Uterus (tissue), 4 donors: ENCODE data around the gene ATP9B. TPM values are rescaled to one million over a fixed set of nuclear protein-coding genes. Genes with fewer than 3 reads are reported as not detected.

Experiments used
- DNase-seq, 2 donors: peaks; one replicate each; pipeline ENCODE4 v3.0.0-alpha.2; 2019 to 2020
- H3K27ac ChIP-seq, 2 donors: fragments of 200-600 bp; sonication (generic); 1 replicate in 1 of 2; 2 replicates in 1 of 2; pipeline ENCODE4 v1.5.1; 2016 to 2018
- H3K27me3 ChIP-seq, 2 donors: fragments of 200-600 bp; sonication (generic); one replicate each; pipeline ENCODE4 v1.5.1; 2018 to 2019; ENCODE audit warnings: control low read depth in 1 of 2
- H3K36me3 ChIP-seq, 2 donors: fragments of 200-600 bp; sonication (generic); one replicate each; pipeline ENCODE4 v1.5.1; 2019; ENCODE audit warnings: control low read depth in 1 of 2
- H3K4me1 ChIP-seq, 2 donors: fragments of 200-600 bp; sonication (generic); one replicate each; pipeline ENCODE4 v1.5.1; 2018 to 2019; ENCODE audit warnings: control low read depth in 1 of 2
- H3K4me3 ChIP-seq, 2 donors: fragments of 200-600 bp; sonication (generic); 1 replicate in 1 of 2; 2 replicates in 1 of 2; pipeline ENCODE4 v1.5.1; 2018 to 2019; ENCODE audit warnings: mild to moderate bottlenecking in 1 of 2
- H3K9me3 ChIP-seq, 2 donors: fragments of 200-600 bp; sonication (generic); one replicate each; pipeline ENCODE4 v1.5.1; 2019; ENCODE audit warnings: control low read depth in 1 of 2
- CTCF ChIP-seq, 4 experiments: fragments of 200-600 bp in 2 of 4; fragments of 450-650 bp in 2 of 4; sonication (generic) in 2 of 4; IDR thresholded peaks; one replicate each; pipeline ENCODE4 v1.5.1; 2016 to 2019; ENCODE audit warnings: antibody characterized with exemption in 4 of 4, mild to moderate bottlenecking in 2 of 4, moderate library complexity in 1 of 4
- POLR2A ChIP-seq, 2 donors: fragments of 450-650 bp; IDR thresholded peaks; one replicate each; pipeline ENCODE4 v1.6.1; 2016; ENCODE audit warnings: antibody characterized with exemption in 2 of 2, mild to moderate bottlenecking in 1 of 2, moderate library complexity in 1 of 2
- intact Hi-C: fragments of 100-400 bp; cut with DNase I; formaldehyde crosslinking; loops from one replicate; pipeline ENCODE4 v1.15.1; 2023; ENCODE audit warnings: low total_unique reads
- total RNA-seq, 4 donors: library from RNA; depleted of rRNA in 3 of 4; stranded (reverse); fragments of >200 nt in 3 of 4; gene quantifications; one replicate each; pipeline versions ENCODE4 v1.1.0 to v1.2.4, GENCODE V29; 2014 to 2023
- donor health status: DM: yes; HTN: yes; CAD: no.

Gene ATP9B
- total RNA-seq, 4 donors from 2014 or later: 18.2 to 111 (median 70.3) TPM

DNA sequence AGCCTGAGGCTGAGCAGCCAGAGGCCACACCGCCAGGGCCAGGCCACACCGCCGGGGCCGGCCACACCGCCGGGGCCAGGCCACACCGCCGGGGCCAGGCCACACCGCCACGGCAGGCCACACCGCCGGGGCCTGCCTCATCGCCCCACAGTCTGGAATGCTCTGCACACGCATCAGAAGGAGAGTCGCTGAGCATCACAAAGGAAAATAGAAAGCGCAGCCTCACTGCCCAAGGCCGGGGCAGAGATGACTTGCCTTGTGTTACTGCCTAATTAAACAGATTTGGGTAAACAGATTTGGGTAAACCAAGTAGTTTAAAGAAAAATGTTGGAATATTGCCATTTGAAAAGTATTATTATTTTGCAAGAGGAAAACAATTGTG, 316.1 kb downstream of the ATP9B start:
- intact Hi-C loops: no loop called here
- peaks cover 0 to 14% of the 10 kb centered on the region in 2 donors for H3K27me3 ChIP-seq
- no peaks in the 10 kb centered on the region for H3K9me3 ChIP-seq
- no peak overlapping the region for H3K27ac ChIP-seq
- TF ChIP-seq POLR2A (IDR thresholded peaks at IDR 0.05) (no peak), CTCF (IDR thresholded peaks at IDR 0.05) (no peak)
- H3K36me3 ChIP-seq: no peaks in the 10 kb centered on the region
- DNase-seq: no peak
- H3K4me3 ChIP-seq: no peak overlapping the region
- no peaks in the 10 kb centered on the region for H3K4me1 ChIP-seq

GRCh38 chr18:79385708-79386341, 316.6 kb downstream of the ATP9B start:
- Histone ChIP-seq H3K4me3 (no peak overlapping the region), H3K9me3 (no peaks in the 10 kb centered on the region), H3K27me3 (peaks cover 0 to 17% of the 10 kb centered on the region in 2 donors), H3K27ac (no peak overlapping the region), H3K4me1 (no peaks in the 10 kb centered on the region), H3K36me3 (no peaks in the 10 kb centered on the region)
- no peak for DNase-seq
- intact Hi-C loops: no loop called here
- no peak for TF ChIP-seq CTCF (IDR thresholded peaks at IDR 0.05)
- TF ChIP-seq POLR2A (IDR thresholded peaks at IDR 0.05): no peak

DNA sequence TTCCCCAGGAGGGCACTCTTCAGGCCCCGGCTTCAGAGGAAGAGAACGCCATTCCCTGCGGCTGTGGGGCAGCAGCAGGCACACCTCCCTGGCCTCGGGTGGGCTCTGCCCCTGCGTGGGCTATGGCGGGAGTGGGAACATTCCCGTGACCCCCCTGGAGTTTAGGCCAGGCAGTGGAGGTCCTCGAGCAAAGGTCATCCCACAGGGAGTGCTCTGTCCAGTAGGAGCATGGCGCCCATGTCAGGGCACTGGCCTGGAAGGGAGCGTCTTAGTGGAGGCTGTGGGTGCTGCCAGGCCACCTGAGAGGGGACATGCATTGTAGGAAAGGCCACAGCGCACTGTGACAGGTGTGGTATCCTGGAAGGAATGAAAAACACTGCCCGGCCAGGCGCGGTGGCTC, 317.4 kb downstream of the ATP9B start:
- H3K4me1 ChIP-seq: no peaks in the 10 kb centered on the region
- intact Hi-C loops: no loop called here
- no peak overlapping the region for H3K4me3 ChIP-seq
- no peaks in the 10 kb centered on the region for H3K9me3 ChIP-seq
- no peak overlapping the region for H3K27ac ChIP-seq
- no peaks in the 10 kb centered on the region for H3K36me3 ChIP-seq
- TF ChIP-seq CTCF (IDR thresholded peaks at IDR 0.05) (no peak), POLR2A (IDR thresholded peaks at IDR 0.05) (no peak)
- no peak for DNase-seq
- H3K27me3 ChIP-seq: peaks cover 0 to 17% of the 10 kb centered on the region in 2 donors

DNA sequence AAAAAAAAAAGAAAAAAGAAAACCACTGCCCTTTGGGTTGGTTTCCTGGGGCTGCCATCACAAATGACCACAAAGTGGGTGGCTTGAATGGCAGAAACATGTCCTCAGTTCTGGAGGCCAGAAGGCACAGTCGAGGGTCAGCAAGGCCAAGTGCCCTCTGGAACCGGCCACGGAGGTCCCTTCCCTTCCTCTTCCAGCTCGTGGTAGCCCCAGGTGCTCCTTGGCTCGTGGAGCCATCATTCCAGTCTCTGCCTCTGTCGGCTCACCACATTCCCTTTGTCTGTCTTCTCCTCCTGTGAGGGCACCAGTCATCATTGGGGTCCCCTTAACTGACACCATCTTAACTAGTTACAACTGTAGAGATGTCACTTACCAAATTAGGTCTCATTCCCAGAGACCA, 318.0 kb downstream of the ATP9B start:
- no peak for DNase-seq
- intact Hi-C loops: no loop called here
- Histone ChIP-seq H3K36me3 (no peaks in the 10 kb centered on the region), H3K27ac (no peak overlapping the region), H3K4me3 (no peak overlapping the region), H3K4me1 (no peaks in the 10 kb centered on the region), H3K9me3 (no peaks in the 10 kb centered on the region), H3K27me3 (peaks cover 0 to 17% of the 10 kb centered on the region in 2 donors)
- TF ChIP-seq POLR2A (IDR thresholded peaks at IDR 0.05) (no peak), CTCF (IDR thresholded peaks at IDR 0.05) (no peak)

DNA sequence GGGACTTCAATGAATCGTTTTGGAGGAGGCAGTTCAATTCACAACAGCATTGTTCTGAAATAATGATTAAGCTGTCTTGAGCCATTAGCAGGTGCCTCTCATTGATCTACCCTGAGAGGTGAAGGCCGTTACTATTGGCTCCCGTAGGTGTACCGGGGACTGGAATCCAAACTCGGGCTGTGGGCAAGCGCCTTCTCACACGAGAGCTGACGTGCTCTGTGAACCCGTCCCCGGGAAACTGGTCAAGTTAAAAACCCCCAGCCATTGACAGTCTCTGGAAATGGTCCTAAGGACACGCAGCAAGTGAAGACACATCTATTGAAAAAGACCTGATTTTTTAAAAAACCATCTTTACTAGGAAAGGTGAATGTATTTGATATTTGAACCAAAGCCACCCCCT, 318.4 kb downstream of the ATP9B start:
- Histone ChIP-seq H3K27me3 (peaks cover 0 to 17% of the 10 kb centered on the region in 2 donors), H3K4me1 (no peaks in the 10 kb centered on the region), H3K36me3 (no peaks in the 10 kb centered on the region), H3K27ac (no peak overlapping the region), H3K9me3 (no peaks in the 10 kb centered on the region), H3K4me3 (no peak overlapping the region)
- intact Hi-C loops: no loop called here
- no peak for DNase-seq
- TF ChIP-seq CTCF (IDR thresholded peaks at IDR 0.05): no peak
- no peak for TF ChIP-seq POLR2A (IDR thresholded peaks at IDR 0.05)
